ENCODE data around the gene ZG16B. TPM values are rescaled to one million over a fixed set of nuclear protein-coding genes. Genes with fewer than 3 reads are reported as not detected.

ZG16B gene
- total RNA-seq, 2 experiments from 2014 or later: 2.3 to 3.1 TPM

DNA sequence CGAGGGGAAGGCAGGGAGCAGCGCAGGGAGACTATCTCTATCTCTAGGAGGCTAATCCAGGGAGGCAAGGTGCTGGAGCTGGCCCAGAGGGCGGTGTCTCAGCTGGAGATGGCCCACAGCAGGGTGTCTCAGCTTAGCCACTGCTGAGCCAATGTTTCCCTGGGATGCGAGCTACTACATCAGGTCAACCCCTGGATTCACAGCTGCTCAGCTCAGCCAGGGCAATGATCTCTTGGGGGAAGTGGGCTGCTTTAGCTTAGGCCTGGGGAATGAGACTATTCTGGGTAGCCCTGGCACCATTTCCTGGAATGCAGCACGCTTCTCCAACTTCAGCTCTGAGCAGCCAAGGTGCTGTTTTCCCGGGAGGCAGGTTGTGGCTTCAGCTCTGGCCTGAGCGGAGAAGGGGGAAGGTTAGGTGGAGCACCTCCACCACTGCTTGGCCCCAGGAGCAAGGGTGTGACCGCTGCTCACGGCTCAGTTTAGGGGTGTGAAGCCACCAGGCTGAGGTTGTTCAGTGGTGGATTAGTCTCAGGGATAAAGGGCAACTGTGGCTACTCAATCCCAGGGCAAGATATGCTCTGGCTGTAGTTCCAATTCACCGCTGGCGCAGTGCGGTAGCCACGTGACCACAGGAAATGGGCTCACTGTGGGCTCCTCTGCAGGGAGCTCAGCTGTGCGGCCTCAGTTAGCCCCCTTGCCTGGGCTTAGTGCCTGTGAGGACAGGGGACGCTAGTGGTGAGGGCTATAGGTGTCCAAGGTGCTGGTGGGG is 18.2 kb upstream of the ZG16B start:
- no peaks in the 10 kb centered on the region for H3K4me1 Mint-ChIP-seq
- H3K27ac Mint-ChIP-seq: no peak overlapping the region
- H3K9me3 Mint-ChIP-seq: no peaks in the 10 kb centered on the region
- H3K4me3 Mint-ChIP-seq: no peak overlapping the region
- ChIA-PET CTCF (interaction anchor here (0.5 to 1.2 kb wide), 5 partner anchors 14 to 564 kb away, joined by 3 to 6 read pairs (median 4); partner anchors contain the start of gene PRSS41), POLR2A (no interaction called here)
- DNase-seq: no peak
- peaks cover 11% of the 10 kb centered on the region for H3K27me3 Mint-ChIP-seq
- H3K36me3 Mint-ChIP-seq (ENCODE audit: low read depth): no peaks in the 10 kb centered on the region

- ChIA-PET POLR2A (no interaction called here), CTCF (no interaction called here)
- Mint-ChIP-seq H3K9me3 (no peaks in the 10 kb centered on the region), H3K27ac (no peak overlapping the region), H3K4me3 (no peak overlapping the region), H3K36me3 (ENCODE audit: low read depth) (no peaks in the 10 kb centered on the region), H3K27me3 (peaks cover 10% of the 10 kb centered on the region), H3K4me1 (no peaks in the 10 kb centered on the region)
- no peak for DNase-seq
These were observed 16.3 kb upstream of the ZG16B start for GRCh38 chr16:2813771-2814221.

DNA sequence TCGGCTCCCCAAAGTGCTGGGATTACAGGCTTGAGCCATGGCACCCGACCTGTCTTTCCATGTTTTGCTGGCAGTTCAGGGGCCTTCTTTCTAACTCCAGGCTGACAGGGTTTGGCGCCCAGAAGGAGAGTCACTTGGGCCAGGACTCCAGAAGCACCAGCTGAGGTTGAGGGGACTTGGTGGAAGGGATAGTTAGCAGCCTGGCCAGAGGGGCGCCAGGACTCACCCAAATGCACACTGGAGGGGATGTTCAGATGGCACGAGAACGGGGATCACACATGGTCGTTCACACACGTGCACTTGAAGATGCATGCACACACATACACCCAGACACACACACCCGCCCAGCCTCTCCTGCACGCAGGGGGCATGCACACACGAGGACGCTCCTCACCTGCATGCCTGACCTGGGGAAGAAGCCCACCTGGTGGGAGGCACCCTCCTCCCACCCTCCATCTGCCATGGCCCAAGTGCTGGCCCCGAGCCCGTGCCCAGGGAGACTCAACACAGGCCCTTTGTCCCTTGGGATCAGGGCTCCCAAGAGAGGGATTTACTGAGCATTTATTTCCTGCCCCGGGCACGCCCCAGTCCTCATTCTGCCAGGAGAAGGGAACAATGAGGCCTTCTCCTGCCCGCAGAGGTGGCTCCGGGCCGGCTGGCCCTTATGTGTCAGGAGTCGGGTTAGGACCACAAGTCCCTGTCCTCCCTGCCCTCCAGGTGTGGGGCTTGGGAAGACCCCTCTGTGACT is 15.4 kb upstream of the ZG16B start:
- ChIA-PET CTCF (no interaction called here), POLR2A (no interaction called here)
- H3K36me3 Mint-ChIP-seq (ENCODE audit: low read depth): no peaks in the 10 kb centered on the region
- no peaks in the 10 kb centered on the region for H3K4me1 Mint-ChIP-seq
- no peaks in the 10 kb centered on the region for H3K9me3 Mint-ChIP-seq
- H3K4me3 Mint-ChIP-seq: no peak overlapping the region
- no peak for DNase-seq
- H3K27ac Mint-ChIP-seq: no peak overlapping the region
- H3K27me3 Mint-ChIP-seq: peaks cover 2% of the 10 kb centered on the region

DNA sequence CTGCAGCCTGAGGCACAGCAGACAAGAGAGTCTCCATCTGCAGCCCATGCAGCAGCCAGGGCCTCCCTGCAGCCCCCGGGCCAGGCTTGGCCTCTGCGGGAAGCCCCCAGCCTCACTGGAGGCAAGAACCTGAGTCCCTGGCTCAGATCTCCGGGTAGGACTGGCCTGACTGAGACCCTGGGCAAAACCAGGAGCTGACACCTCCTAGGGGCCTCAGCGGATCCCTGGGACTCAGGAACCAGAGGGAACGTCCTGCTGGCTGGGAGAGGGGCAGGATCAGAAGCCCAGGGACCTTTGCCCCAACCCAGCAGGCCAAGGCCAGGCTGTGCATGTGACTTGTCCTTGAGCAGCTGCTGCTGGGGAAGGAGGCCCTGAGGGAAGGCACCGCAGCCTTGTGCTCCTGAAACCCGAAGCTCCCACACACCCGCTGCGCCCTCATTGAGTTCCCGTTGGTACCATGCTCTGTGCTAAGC is 14.8 kb upstream of the ZG16B start:
- H3K27me3 Mint-ChIP-seq: no peaks in the 10 kb centered on the region
- no peak overlapping the region for H3K27ac Mint-ChIP-seq
- H3K4me3 Mint-ChIP-seq: no peak overlapping the region
- no peaks in the 10 kb centered on the region for H3K9me3 Mint-ChIP-seq
- POLR2A ChIA-PET: no interaction called here
- no peak for DNase-seq
- H3K4me1 Mint-ChIP-seq: no peaks in the 10 kb centered on the region
- CTCF ChIA-PET: no interaction called here
- no peaks in the 10 kb centered on the region for H3K36me3 Mint-ChIP-seq (ENCODE audit: low read depth)

- Mint-ChIP-seq H3K36me3 (ENCODE audit: low read depth) (no peaks in the 10 kb centered on the region), H3K27me3 (peaks cover under 1% of the 10 kb centered on the region), H3K27ac (no peak within 1 kb of the TSS), H3K4me3 (no peak within 1 kb of the TSS), H3K4me1 (no peaks in the 10 kb centered on the region), H3K9me3 (no peaks in the 10 kb centered on the region)
- no peak for DNase-seq
- ChIA-PET POLR2A (no interaction called here), CTCF (no interaction called here)
These were observed 13.3 kb upstream of the ZG16B start, which contains the start of gene PRSS21 for GRCh38 chr16:2816751-2817339. Gene PRSS21, plus strand, starts transcription at chr16:2817237. Its CDS starts 32 bp downstream, at chr16:2817269.

DNA sequence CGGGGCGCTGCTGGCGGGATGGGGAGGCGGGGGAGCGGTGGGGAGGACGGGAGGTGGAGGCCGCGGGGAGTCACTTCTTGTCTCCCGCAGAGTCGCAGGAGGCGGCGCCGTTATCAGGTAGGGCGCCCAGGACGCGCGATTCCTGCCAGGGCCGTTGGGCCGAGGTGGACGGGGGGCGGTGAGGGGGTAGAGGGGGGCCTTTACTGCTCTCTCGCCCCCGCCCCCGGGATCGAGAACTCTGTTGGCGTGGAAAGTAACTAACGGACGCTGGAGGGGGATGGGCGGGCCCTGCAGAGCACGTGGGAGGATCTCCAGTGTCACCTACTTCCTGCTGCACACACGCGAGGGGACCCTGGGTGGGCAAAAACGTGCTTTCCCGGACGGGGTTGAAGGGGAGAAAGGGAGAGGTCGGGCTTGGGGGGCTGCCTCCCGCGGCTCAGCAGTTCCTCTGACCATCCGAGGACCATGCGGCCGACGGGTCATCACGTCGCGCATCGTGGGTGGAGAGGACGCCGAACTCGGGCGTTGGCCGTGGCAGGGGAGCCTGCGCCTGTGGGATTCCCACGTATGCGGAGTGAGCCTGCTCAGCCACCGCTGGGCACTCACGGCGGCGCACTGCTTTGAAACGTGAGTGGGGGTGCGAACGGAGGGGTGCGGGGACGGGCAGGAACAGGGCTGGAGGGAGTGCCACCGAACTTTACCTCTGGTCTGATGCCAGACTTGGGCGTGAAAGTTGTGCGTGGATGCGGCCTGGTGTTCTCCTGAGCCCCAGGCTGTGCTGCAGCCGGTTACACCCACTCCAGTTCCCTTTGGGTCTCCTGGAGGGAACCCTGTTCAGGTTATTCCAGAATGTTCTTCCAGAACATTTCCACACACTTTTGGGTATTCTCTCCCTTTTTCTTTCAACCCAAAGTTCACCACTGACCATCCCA is 12.5 kb upstream of the ZG16B start:
- POLR2A ChIA-PET: no interaction called here
- DNase-seq: no peak
- H3K9me3 Mint-ChIP-seq: no peaks in the 10 kb centered on the region
- H3K4me3 Mint-ChIP-seq: no peak overlapping the region
- H3K27ac Mint-ChIP-seq: no peak overlapping the region
- CTCF ChIA-PET: no interaction called here
- no peaks in the 10 kb centered on the region for H3K36me3 Mint-ChIP-seq (ENCODE audit: low read depth)
- H3K4me1 Mint-ChIP-seq: no peaks in the 10 kb centered on the region
- H3K27me3 Mint-ChIP-seq: peaks cover 4% of the 10 kb centered on the region

GRCh38 chr16:2818272-2818876 is 11.7 kb upstream of the ZG16B start:
- POLR2A ChIA-PET: no interaction called here
- Mint-ChIP-seq H3K9me3 (no peaks in the 10 kb centered on the region), H3K27me3 (peaks cover 4% of the 10 kb centered on the region), H3K27ac (no peak overlapping the region), H3K4me1 (no peaks in the 10 kb centered on the region), H3K36me3 (ENCODE audit: low read depth) (no peaks in the 10 kb centered on the region), H3K4me3 (no peak overlapping the region)
- CTCF ChIA-PET: no interaction called here
- DNase-seq: no peak

- peaks cover 4% of the 10 kb centered on the region for H3K27me3 Mint-ChIP-seq
- no peak for DNase-seq
These were observed 10.7 kb upstream of the ZG16B start for GRCh38 chr16:2819179-2819938.

DNA sequence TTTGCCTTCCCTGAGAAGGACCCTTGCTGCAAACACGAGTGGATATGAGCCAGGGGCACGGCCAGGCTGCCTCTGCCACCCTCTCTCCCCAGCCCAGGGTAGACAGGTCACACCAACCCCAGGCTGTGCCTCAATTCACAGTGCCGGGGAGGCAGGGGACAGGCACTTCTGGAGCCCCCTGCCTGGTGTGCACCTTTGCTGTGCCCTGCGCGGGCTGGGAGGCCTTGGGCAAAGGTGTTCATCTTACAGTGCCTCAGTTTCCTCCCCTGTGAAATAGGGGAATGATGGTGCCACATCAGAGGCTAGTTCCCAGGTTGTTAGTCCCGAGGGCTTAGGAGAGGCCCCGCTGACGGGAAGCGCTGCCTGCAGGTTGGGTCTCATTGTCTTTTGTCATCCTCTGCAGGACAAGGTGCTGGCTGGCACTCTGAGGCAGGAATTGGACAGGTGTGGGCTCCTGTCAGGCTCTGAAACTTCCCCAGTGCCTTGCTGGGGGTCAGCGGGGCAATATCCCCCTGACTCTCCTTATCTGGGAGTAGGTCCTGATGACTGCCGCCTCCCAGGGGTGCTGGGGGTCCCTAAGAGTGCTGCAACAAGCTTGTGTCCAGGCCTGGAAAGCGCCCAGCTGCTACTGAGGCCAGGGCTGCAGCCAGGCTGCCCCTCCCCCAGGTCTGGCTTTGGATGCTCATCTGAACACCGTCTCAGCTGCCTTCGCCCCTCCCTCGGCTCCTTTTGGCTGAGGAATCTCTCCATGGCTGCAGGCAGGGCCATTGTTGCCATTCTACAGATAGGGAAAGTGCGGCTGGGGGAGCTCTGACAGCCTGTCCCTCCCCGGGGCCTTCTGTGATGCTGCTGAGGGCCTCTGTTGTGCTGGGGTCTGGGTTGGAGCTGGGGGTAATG is 9.9 kb upstream of the ZG16B start:
- POLR2A ChIA-PET: no interaction called here
- Mint-ChIP-seq H3K9me3 (no peaks in the 10 kb centered on the region), H3K4me1 (no peaks in the 10 kb centered on the region), H3K27ac (no peak overlapping the region), H3K4me3 (no peak overlapping the region), H3K27me3 (peaks cover 4% of the 10 kb centered on the region), H3K36me3 (ENCODE audit: low read depth) (no peaks in the 10 kb centered on the region)
- CTCF ChIA-PET: no interaction called here
- DNase-seq: no peak

More at GRCh38 chr16:2819179-2819938, 10.7 kb upstream of the ZG16B start:
- Mint-ChIP-seq H3K36me3 (ENCODE audit: low read depth) (no peaks in the 10 kb centered on the region), H3K4me3 (no peak overlapping the region), H3K9me3 (no peaks in the 10 kb centered on the region), H3K4me1 (no peaks in the 10 kb centered on the region), H3K27ac (no peak overlapping the region)
- ChIA-PET POLR2A (no interaction called here), CTCF (no interaction called here)

DNA sequence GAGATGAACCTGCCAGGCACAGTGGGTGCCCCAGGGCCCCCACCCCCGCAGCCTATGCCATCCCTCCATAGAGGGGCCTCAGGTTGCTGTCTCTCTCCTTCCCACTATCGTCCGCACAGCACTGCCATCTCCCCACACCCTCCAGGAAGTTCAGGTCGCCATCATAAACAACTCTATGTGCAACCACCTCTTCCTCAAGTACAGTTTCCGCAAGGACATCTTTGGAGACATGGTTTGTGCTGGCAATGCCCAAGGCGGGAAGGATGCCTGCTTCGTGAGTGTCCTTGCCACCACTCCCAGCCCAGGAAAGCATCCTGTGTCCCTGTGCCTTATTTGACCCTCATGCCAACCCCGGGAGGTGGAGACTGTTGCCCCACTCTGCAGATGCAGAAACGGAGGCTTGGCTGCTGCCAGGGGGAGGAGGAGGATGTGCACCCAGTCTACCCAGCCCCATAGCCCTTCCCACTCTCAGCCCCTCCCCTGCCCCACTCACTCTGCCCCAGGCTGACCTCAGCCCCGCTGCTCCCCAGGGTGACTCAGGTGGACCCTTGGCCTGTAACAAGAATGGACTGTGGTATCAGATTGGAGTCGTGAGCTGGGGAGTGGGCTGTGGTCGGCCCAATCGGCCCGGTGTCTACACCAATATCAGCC is 9.1 kb upstream of the ZG16B start:
- no peak overlapping the region for H3K27ac Mint-ChIP-seq
- peaks cover 4% of the 10 kb centered on the region for H3K27me3 Mint-ChIP-seq
- no peaks in the 10 kb centered on the region for H3K36me3 Mint-ChIP-seq (ENCODE audit: low read depth)
- H3K9me3 Mint-ChIP-seq: no peaks in the 10 kb centered on the region
- CTCF ChIA-PET: no interaction called here
- no peaks in the 10 kb centered on the region for H3K4me1 Mint-ChIP-seq
- no peak overlapping the region for H3K4me3 Mint-ChIP-seq
- POLR2A ChIA-PET: no interaction called here
- DNase-seq: no peak

Measured in activated CD4-positive, alpha-beta T cell treated with anti-CD3 and anti-CD28 coated beads, Interleukin-2, amount 10 ng/mL, durations not matched to agents 7 days and 5 days (primary cell).